ENCODE data around the gene FBXO3.
"Not testable (repeated sequence)": the region's sequence is repeated elsewhere in the genome, so short reads cannot be mapped to it uniquely, and the experiment has no call there.

DNA sequence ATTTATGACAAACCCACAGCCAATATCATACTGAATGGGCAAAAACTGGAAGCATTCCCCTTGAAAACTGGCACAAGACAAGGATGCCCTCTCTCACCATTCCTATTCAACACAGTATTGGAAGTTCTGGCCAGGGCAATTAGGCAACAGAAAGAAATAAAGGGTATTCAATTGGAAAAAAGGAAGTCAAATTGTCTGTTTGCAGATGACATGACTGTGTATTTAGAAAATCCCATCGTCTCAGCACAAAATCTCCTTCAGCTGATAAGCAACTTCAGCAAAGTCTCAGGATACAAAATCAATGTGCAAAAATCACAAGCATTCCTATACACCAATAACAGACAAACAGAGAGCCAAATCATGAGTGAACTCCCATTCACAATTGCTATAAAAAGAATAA, 46.8 kb downstream of the FBXO3 start:
- TF ChIP-seq, protein P1, sequence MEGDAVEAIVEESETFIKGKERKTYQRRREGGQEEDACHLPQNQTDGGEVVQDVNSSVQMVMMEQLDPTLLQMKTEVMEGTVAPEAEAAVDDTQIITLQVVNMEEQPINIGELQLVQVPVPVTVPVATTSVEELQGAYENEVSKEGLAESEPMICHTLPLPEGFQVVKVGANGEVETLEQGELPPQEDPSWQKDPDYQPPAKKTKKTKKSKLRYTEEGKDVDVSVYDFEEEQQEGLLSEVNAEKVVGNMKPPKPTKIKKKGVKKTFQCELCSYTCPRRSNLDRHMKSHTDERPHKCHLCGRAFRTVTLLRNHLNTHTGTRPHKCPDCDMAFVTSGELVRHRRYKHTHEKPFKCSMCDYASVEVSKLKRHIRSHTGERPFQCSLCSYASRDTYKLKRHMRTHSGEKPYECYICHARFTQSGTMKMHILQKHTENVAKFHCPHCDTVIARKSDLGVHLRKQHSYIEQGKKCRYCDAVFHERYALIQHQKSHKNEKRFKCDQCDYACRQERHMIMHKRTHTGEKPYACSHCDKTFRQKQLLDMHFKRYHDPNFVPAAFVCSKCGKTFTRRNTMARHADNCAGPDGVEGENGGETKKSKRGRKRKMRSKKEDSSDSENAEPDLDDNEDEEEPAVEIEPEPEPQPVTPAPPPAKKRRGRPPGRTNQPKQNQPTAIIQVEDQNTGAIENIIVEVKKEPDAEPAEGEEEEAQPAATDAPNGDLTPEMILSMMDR (IDR thresholded peaks at IDR 0.05 in 4 of 5, conservative IDR thresholded peaks at IDR 0.05 in 1 of 5), result not testable (repeated sequence)
- not testable (repeated sequence) for TF ChIP-seq POLR2A (IDR thresholded peaks at IDR 0.05)
